Body of pancreas (tissue), 4 donors: ENCODE results near the gene PNPLA2. TPM values are rescaled to one million over a fixed set of nuclear protein-coding genes. Genes with fewer than 3 reads are reported as not detected.

Experiments used
- ATAC-seq: fragments of 150-250 bp; one replicate; pipeline ENCODE4 v1.9.1; 2016
- DNase-seq, 4 donors: peaks; one replicate each; pipeline ENCODE4 v3.0.0-alpha.2; 2019
- H3K27ac ChIP-seq, 4 donors: fragments of 200-600 bp; sonication (generic); 1 replicate in 3 of 4; 2 replicates in 1 of 4; pipeline versions ENCODE4 v1.5.1 to v1.6.1; 2016 to 2019; ENCODE audit warnings: mild to moderate bottlenecking in 1 of 4, mixed read lengths in 1 of 4, moderate library complexity in 1 of 4
- H3K27me3 ChIP-seq, 2 donors: fragments of 200-600 bp; sonication (generic); one replicate each; pipeline ENCODE4 v1.6.0; 2016; ENCODE audit warnings: mild to moderate bottlenecking in 1 of 2
- H3K36me3 ChIP-seq, 2 donors: fragments of 200-600 bp; sonication (generic); replicated peaks in 1 of 2; 2 replicates each; pipeline ENCODE4 v1.5.1; 2016; ENCODE audit warnings: low read depth in 2 of 2; ENCODE audit not compliant: insufficient read depth in 1 of 2
- H3K4me1 ChIP-seq: fragments of 200-600 bp; sonication (generic); one replicate; pipeline ENCODE4 v1.6.0; 2016
- H3K4me3 ChIP-seq, 2 donors: fragments of 200-600 bp; sonication (generic); 1 replicate in 1 of 2; 2 replicates in 1 of 2; pipeline ENCODE4 v1.5.1; 2016 to 2019
- H3K9me3 ChIP-seq, 3 donors: fragments of 200-600 bp; sonication (generic); 1 replicate in 2 of 3; 2 replicates in 1 of 3; pipeline ENCODE4 v1.5.1; 2016
- CTCF ChIP-seq, 7 experiments: fragments of 450-650 bp in 4 of 7; fragments of 200-600 bp in 3 of 7; sonication (generic) in 3 of 7; IDR thresholded peaks; one replicate each; pipeline ENCODE4 v1.5.1; 2016 to 2019; ENCODE audit warnings: antibody characterized with exemption in 7 of 7
- POLR2A ChIP-seq, 3 donors: fragments of 450-650 bp; IDR thresholded peaks; one replicate each; pipeline ENCODE4 v1.6.1; 2016; ENCODE audit warnings: antibody characterized with exemption in 3 of 3, mild to moderate bottlenecking in 2 of 3
- WGBS, 2 donors: methylation state at CpG; one replicate each; pipeline ENCODE4 v1.1.5; 2017; 5-methylcytosine and 5-hydroxymethylcytosine counted together
- intact Hi-C: fragments of 100-400 bp; cut with DNase I; formaldehyde crosslinking; loops from one replicate; pipeline ENCODE4 v1.15.1; 2023
- total RNA-seq, 2 donors: library from RNA; depleted of rRNA; stranded (reverse); fragments of >200 nt; gene quantifications; one replicate each; pipeline ENCODE4 v1.1.0, GENCODE V29; 2016

The PNPLA2 gene
- total RNA-seq, 2 donors from 2014 or later = 72.1 to 351 TPM

- DNase-seq (peak in 1 of 4 donors; percentile 27), ATAC-seq (no peak)
- Histone ChIP-seq H3K36me3 (peaks cover 0 to 2% of the 10 kb centered on the region in 2 donors), H3K4me1 (peaks cover 87% of the 10 kb centered on the region), H3K9me3 (no peaks in the 10 kb centered on the region), H3K4me3 (no peak overlapping the region), H3K27ac (peak overlapping the region in 1 of 4 donors; percentile 99), H3K27me3 (no peaks in the 10 kb centered on the region)
- intact Hi-C loops = no loop called here
- WGBS, 2 donors = 83 to 97% methylated on average over 17 to 31 of the region's 31 CpGs
- TF ChIP-seq POLR2A (IDR thresholded peaks at IDR 0.05) (no peak), CTCF (IDR thresholded peaks at IDR 0.05) (no peak)
Measured at GRCh38 chr11:831118-831864, 12.6 kb downstream of the PNPLA2 start.

GRCh38 chr11:831961-832528 is 13.3 kb downstream of the PNPLA2 start:
- ATAC-seq = no peak
- Histone ChIP-seq H3K9me3 (no peaks in the 10 kb centered on the region), H3K36me3 (peaks cover 0 to 4% of the 10 kb centered on the region in 2 donors), H3K27me3 (no peaks in the 10 kb centered on the region), H3K4me3 (no peak overlapping the region), H3K27ac (peak overlapping the region; percentile 96 to 99 (median 98)), H3K4me1 (peaks cover 87% of the 10 kb centered on the region)
- WGBS, 2 donors = 65 to 74% methylated on average over 15 to 21 of the region's 23 CpGs
- intact Hi-C loops = no loop called here
- DNase-seq = no peak
- TF ChIP-seq POLR2A (IDR thresholded peaks at IDR 0.05) (no peak), CTCF (IDR thresholded peaks at IDR 0.05) (no peak)

GRCh38 chr11:832529-833113 is 13.9 kb downstream of the PNPLA2 start, which contains the start of gene CD151:
Gene CD151, plus strand, starts transcription at chr11:832952. Its CDS starts 3,118 bp downstream, at chr11:836070.
- Histone ChIP-seq H3K27me3 (no peaks in the 10 kb centered on the region), H3K9me3 (no peaks in the 10 kb centered on the region), H3K4me1 (peaks cover 88% of the 10 kb centered on the region), H3K4me3 (peak within 1 kb of the TSS; percentile 37 to 70), H3K27ac (peak within 1 kb of the TSS; percentile 96 to 99 (median 98)), H3K36me3 (peaks cover 0 to 9% of the 10 kb centered on the region in 2 donors)
- ATAC-seq = peak; percentile 60
- TF ChIP-seq CTCF (IDR thresholded peaks at IDR 0.05) = peak in 1 of 7 experiments; percentile 44
- no peak for TF ChIP-seq POLR2A (IDR thresholded peaks at IDR 0.05)
- WGBS, 2 donors = 3 to 12% methylated on average over 3 to 60 of the region's 67 CpGs
- intact Hi-C loops = no loop called here
- peak; percentile 66 to 79 (median 70) for DNase-seq

- Histone ChIP-seq H3K27ac (peak overlapping the region; percentile 96 to 99 (median 98)), H3K27me3 (no peaks in the 10 kb centered on the region), H3K9me3 (no peaks in the 10 kb centered on the region), H3K36me3 (peaks cover 0 to 11% of the 10 kb centered on the region in 2 donors), H3K4me1 (peaks cover 88% of the 10 kb centered on the region), H3K4me3 (peak overlapping the region; percentile 37 to 70)
- intact Hi-C loops = no loop called here
- TF ChIP-seq POLR2A (IDR thresholded peaks at IDR 0.05) (peak; percentile 69 to 86 (median 73)), CTCF (IDR thresholded peaks at IDR 0.05) (no peak)
- WGBS, 2 donors = 0 to 1% methylated on average over 3 to 54 of the region's 55 CpGs
- peak; percentile 74 to 80 (median 78) for DNase-seq
- peak; percentile 45 for ATAC-seq
Measured at GRCh38 chr11:833114-833791, 14.5 kb downstream of the PNPLA2 start.
